Measurements from ENCODE around the gene GLCCI1.

GRCh38 chr7:7989616-7990440 is 21.2 kb downstream of the GLCCI1 start:
- no peak for TF ChIP-seq CTCF (IDR thresholded peaks at IDR 0.05)
- no peak for TF ChIP-seq POLR2A (IDR thresholded peaks at IDR 0.05)

All from tibial nerve (tissue), 3 donors.